Liver (tissue), 9 donors: ENCODE data around the gene STX1A. TPM values are rescaled to one million over a fixed set of nuclear protein-coding genes. Genes with fewer than 3 reads are reported as not detected.
"Not testable (repeated sequence)": the region's sequence is repeated elsewhere in the genome, so short reads cannot be mapped to it uniquely, and the experiment has no call there.

Experiments used
- DNase-seq: peaks from one replicate; pipeline ENCODE4 v3.0.0-alpha.2; 2017; ENCODE audit warnings: low spot score
- H3K27ac ChIP-seq, 2 donors: one replicate each; pipeline ENCODE4 v1.7.0; 2013; ENCODE audit warnings: inconsistent platforms in 2 of 2, low read length in 2 of 2, control low read depth in 1 of 2, low read depth in 1 of 2, mild to moderate bottlenecking in 1 of 2
- H3K27me3 ChIP-seq, 4 donors: one replicate each; pipeline versions ENCODE4 v1.6.1 to v1.7.0; 2013; ENCODE audit warnings: low read length in 3 of 4, inconsistent platforms in 1 of 4, mild to moderate bottlenecking in 1 of 4, moderate library complexity in 1 of 4; ENCODE audit not compliant: control insufficient read depth in 4 of 4, insufficient read depth in 4 of 4
- H3K36me3 ChIP-seq, 4 donors: one replicate each; pipeline versions ENCODE4 v1.6.1 to v1.7.0; 2013; ENCODE audit warnings: low read length in 3 of 4, mild to moderate bottlenecking in 3 of 4, low read depth in 1 of 4, moderate library complexity in 1 of 4; ENCODE audit not compliant: control insufficient read depth in 4 of 4, insufficient read depth in 3 of 4
- H3K4me1 ChIP-seq, 4 donors: one replicate each; pipeline versions ENCODE4 v1.6.1 to v1.7.0; 2013; ENCODE audit warnings: low read length in 3 of 4, mild to moderate bottlenecking in 3 of 4, moderate library complexity in 1 of 4; ENCODE audit not compliant: control insufficient read depth in 4 of 4, insufficient read depth in 4 of 4
- H3K4me3 ChIP-seq, 3 donors: one replicate each; pipeline versions ENCODE4 v1.6.1 to v1.7.0; 2013; ENCODE audit warnings: low read length in 3 of 3, control low read depth in 1 of 3, low read depth in 1 of 3, mild to moderate bottlenecking in 1 of 3
- H3K9ac ChIP-seq, 2 donors: one replicate each; pipeline ENCODE4 v1.7.0; 2013; ENCODE audit warnings: low read length in 2 of 2, mild to moderate bottlenecking in 2 of 2, moderate library complexity in 2 of 2, control low read depth in 1 of 2, low read depth in 1 of 2
- H3K9me3 ChIP-seq, 4 donors: one replicate each; pipeline versions ENCODE4 v1.6.1 to v1.7.0; 2013; ENCODE audit warnings: low read length in 3 of 4; ENCODE audit not compliant: control insufficient read depth in 4 of 4
- EGR1 ChIP-seq, 2 donors: IDR thresholded peaks; 2 replicates each; pipeline ENCODE4 v1.6.1; 2016 to 2018; ENCODE audit warnings: antibody characterized with exemption in 2 of 2, low read depth in 2 of 2
- FOXA1 ChIP-seq: IDR thresholded peaks from 2 replicates; pipeline ENCODE4 v1.6.1; 2016; ENCODE audit warnings: antibody characterized with exemption
- FOXA2 ChIP-seq: IDR thresholded peaks from 2 replicates; pipeline ENCODE4 v1.6.1; 2016; ENCODE audit warnings: antibody characterized with exemption
- HNF4G ChIP-seq: IDR thresholded peaks from 2 replicates; pipeline ENCODE4 v1.6.1; 2016; ENCODE audit warnings: antibody characterized with exemption
- JUND ChIP-seq, 2 donors: IDR thresholded peaks; 2 replicates each; pipeline ENCODE4 v1.6.1; 2016; ENCODE audit warnings: antibody characterized with exemption in 2 of 2
- NR2F2 ChIP-seq: IDR thresholded peaks from 2 replicates; pipeline ENCODE4 v1.6.1; 2016; ENCODE audit warnings: antibody characterized with exemption
- RAD21 ChIP-seq, 2 donors: IDR thresholded peaks; 2 replicates each; pipeline ENCODE4 v1.6.1; 2016; ENCODE audit warnings: antibody characterized with exemption in 2 of 2, mild to moderate bottlenecking in 2 of 2
- RXRA ChIP-seq, 2 donors: IDR thresholded peaks; 2 replicates each; pipeline ENCODE4 v1.6.1; 2017 to 2018; ENCODE audit warnings: antibody characterized with exemption in 2 of 2, mild to moderate bottlenecking in 1 of 2
- YY1 ChIP-seq: IDR thresholded peaks from 2 replicates; pipeline ENCODE4 v1.6.1; 2016; ENCODE audit warnings: antibody characterized with exemption, mild to moderate bottlenecking
- WGBS: extraction: QIAGEN DNeasy Blood & Tissue Kit; methylation state at CpG from one replicate; pipeline ENCODE4 v1.1.7; 2013; 5-methylcytosine and 5-hydroxymethylcytosine counted together
- polyA plus RNA-seq, 2 donors: library from polyadenylated mRNA; stranded (reverse) in 1 of 2; unstranded in 1 of 2; fragments of 200-250 nt in 1 of 2; fragments of >200 nt in 1 of 2; fragmentation: Nextera tagmentation in 1 of 2; extraction: Ambion mirVana in 1 of 2; gene quantifications; one replicate each; pipeline versions ENCODE4 v1.2.1 to v1.2.3, GENCODE V29; 2013 to 2015
- total RNA-seq, 2 donors: library from RNA; depleted of rRNA; stranded (reverse); fragments of >200 nt; gene quantifications; one replicate each; pipeline ENCODE4 v1.2.3, GENCODE V29; 2014
- TF ChIP-seq, protein P1 (sequence below): IDR thresholded peaks from 2 replicates; pipeline ENCODE4 v1.6.1; 2016; ENCODE audit warnings: antibody characterized with exemption
- TF ChIP-seq, protein P2 (sequence below): IDR thresholded peaks from 2 replicates; pipeline ENCODE4 v1.6.1; 2016; ENCODE audit warnings: antibody characterized with exemption
- TF ChIP-seq, protein P3 (sequence below): fragments of 150-350 bp; IDR thresholded peaks from 2 replicates; pipeline ENCODE4 v1.5.1; 2017; ENCODE audit warnings: improper control_type of control experiment, low read depth, low read length; ENCODE audit not compliant: missing input control
- donor health status: healthy.
- donor health status: healthy.
- donor health status: healthy.
- donor health status: healthy.
- donor health status: healthy.

STX1A gene
- total and polyA plus RNA-seq, 4 donors = 0.49 to 1.9 (median 1.1) TPM

DNA sequence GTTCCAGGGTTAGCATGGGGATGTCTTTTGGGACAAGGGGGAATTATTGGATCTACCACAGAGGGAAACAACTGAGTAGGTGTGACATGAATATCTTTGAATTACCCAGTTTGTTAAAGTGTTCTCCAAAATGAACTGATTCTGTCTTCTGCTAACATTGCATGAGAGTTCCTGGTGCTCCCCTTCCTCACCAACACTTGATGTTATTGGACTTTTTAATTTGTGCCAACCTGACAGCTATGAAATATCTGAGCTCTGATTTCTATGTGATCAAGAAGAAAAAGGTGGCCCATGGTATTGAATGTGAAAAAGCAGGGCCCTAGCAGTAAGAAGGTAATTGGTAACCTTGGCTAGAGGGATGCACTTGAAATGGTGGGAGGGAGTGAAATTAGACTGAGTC, 56.4 kb downstream of the STX1A start:
- H3K4me1 ChIP-seq = peaks cover 3 to 24% (median 12%) of the 10 kb centered on the region in 4 donors
- no peak for DNase-seq

GRCh38 chr7:73660594-73660993, 58.9 kb downstream of the STX1A start:
- not testable (repeated sequence) for H3K9me3 ChIP-seq, H3K4me3 ChIP-seq, H3K4me1 ChIP-seq, DNase-seq, H3K36me3 ChIP-seq, H3K27ac ChIP-seq, H3K9ac ChIP-seq, H3K27me3 ChIP-seq
- WGBS = 40% methylated on average over 4 of the region's 4 CpGs

More for the DNA sequence above, 56.4 kb downstream of the STX1A start:
- Histone ChIP-seq H3K4me3 (no peak overlapping the region), H3K27me3 (no peaks in the 10 kb centered on the region), H3K27ac (no peak overlapping the region), H3K9me3 (no peaks in the 10 kb centered on the region), H3K9ac (no peak overlapping the region), H3K36me3 (no peaks in the 10 kb centered on the region)
- no peak for TF ChIP-seq YY1
- no peak for TF ChIP-seq HNF4G
- TF ChIP-seq, protein P1, sequence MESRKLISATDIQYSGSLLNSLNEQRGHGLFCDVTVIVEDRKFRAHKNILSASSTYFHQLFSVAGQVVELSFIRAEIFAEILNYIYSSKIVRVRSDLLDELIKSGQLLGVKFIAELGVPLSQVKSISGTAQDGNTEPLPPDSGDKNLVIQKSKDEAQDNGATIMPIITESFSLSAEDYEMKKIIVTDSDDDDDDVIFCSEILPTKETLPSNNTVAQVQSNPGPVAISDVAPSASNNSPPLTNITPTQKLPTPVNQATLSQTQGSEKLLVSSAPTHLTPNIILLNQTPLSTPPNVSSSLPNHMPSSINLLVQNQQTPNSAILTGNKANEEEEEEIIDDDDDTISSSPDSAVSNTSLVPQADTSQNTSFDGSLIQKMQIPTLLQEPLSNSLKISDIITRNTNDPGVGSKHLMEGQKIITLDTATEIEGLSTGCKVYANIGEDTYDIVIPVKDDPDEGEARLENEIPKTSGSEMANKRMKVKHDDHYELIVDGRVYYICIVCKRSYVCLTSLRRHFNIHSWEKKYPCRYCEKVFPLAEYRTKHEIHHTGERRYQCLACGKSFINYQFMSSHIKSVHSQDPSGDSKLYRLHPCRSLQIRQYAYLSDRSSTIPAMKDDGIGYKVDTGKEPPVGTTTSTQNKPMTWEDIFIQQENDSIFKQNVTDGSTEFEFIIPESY = no peak
- no peak for TF ChIP-seq FOXA1
- no peak for TF ChIP-seq RXRA (IDR thresholded peaks at IDR 0.05)
- TF ChIP-seq, protein P2, sequence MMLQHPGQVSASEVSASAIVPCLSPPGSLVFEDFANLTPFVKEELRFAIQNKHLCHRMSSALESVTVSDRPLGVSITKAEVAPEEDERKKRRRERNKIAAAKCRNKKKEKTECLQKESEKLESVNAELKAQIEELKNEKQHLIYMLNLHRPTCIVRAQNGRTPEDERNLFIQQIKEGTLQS = no peak
- TF ChIP-seq RAD21 (IDR thresholded peaks at IDR 0.05) = no peak
- no peak for TF ChIP-seq EGR1 (IDR thresholded peaks at IDR 0.05; ENCODE audit: low read depth in 2 of 2)
- no peak for TF ChIP-seq NR2F2

- Histone ChIP-seq H3K27me3 (no peaks in the 10 kb centered on the region), H3K9ac (no peak overlapping the region), H3K9me3 (no peaks in the 10 kb centered on the region), H3K27ac (no peak overlapping the region), H3K36me3 (no peaks in the 10 kb centered on the region), H3K4me3 (no peak overlapping the region), H3K4me1 (peaks cover 0 to 5% (median 0%) of the 10 kb centered on the region in 4 donors)
- TF ChIP-seq JUND (IDR thresholded peaks at IDR 0.05) = no peak
- TF ChIP-seq, protein P2 = no peak
- TF ChIP-seq FOXA2 = no peak
- no peak for TF ChIP-seq YY1
- TF ChIP-seq HNF4G = no peak
- TF ChIP-seq, protein P3, sequence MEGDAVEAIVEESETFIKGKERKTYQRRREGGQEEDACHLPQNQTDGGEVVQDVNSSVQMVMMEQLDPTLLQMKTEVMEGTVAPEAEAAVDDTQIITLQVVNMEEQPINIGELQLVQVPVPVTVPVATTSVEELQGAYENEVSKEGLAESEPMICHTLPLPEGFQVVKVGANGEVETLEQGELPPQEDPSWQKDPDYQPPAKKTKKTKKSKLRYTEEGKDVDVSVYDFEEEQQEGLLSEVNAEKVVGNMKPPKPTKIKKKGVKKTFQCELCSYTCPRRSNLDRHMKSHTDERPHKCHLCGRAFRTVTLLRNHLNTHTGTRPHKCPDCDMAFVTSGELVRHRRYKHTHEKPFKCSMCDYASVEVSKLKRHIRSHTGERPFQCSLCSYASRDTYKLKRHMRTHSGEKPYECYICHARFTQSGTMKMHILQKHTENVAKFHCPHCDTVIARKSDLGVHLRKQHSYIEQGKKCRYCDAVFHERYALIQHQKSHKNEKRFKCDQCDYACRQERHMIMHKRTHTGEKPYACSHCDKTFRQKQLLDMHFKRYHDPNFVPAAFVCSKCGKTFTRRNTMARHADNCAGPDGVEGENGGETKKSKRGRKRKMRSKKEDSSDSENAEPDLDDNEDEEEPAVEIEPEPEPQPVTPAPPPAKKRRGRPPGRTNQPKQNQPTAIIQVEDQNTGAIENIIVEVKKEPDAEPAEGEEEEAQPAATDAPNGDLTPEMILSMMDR = no peak
- no peak for TF ChIP-seq EGR1 (IDR thresholded peaks at IDR 0.05; ENCODE audit: low read depth in 2 of 2)
- TF ChIP-seq RXRA (IDR thresholded peaks at IDR 0.05) = no peak
- DNase-seq = no peak
- 78% methylated on average over 8 of the region's 8 CpGs for WGBS
These were observed 59.5 kb downstream of the STX1A start for GRCh38 chr7:73659983-73660382.

DNA sequence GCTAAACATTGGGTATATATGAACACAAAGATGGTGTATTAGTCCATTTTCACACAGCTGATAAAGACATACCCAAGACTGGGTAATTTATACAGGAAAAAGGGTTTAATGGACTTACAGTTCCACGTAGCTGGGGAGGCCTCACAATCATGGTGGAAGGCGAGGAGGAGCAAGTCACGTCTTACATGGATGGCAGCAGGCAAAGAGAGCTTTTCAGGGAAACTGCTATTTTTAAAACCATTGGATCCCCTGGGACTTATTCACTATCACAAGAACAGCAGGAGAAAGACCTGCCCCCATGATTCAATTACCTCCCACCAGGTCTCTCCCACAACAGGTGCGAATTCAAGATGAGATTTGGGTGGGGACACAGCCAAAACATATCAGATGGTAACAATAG, 64.2 kb downstream of the STX1A start:
- H3K9me3 ChIP-seq, H3K27me3 ChIP-seq, H3K9ac ChIP-seq, H3K36me3 ChIP-seq, DNase-seq, H3K4me3 ChIP-seq, H3K4me1 ChIP-seq, H3K27ac ChIP-seq: not testable (repeated sequence)
- 94% methylated on average over 4 of the region's 4 CpGs for WGBS
